MV-4-11 (cell line): Measurements from ENCODE around the gene LGALS1.

Source experiments
- DNase-seq: peaks from one replicate; lab custom pipeline; 2025; lab: John Stamatoyannopoulos, UW

The LGALS1 gene

DNA sequence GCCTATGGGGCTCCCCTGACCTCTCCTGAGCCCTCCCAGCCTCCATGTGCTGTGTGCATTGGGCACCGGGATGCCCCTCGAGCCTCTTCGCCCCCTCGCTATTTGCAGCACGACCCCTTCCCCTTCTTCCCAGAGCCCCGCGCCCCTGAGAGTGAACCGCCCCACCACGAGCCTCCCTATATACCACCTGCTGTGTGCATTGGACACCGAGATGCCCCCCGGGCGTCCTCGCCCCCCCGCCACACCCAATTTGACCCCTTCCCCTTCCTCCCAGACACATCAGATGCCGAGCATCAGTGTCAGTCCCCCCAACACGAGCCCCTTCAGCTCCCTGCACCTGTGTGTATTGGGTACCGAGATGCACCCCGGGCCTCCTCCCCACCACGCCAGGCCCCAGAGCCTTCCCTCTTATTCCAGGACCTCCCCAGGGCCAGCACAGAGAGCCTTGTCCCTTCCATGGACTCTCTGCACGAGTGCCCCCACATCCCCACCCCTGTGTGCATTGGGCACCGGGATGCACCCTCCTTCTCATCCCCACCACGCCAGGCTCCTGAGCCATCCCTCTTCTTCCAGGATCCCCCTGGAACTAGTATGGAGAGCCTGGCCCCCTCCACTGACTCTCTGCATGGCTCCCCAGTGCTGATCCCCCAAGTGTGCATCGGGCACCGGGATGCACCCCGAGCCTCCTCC lies 50.3 kb downstream of the LGALS1 start:
- DNase-seq, result no peak

GRCh38 chr22:37726241-37726887 lies 50.9 kb downstream of the LGALS1 start:
- DNase-seq, result peak; percentile 58

DNA sequence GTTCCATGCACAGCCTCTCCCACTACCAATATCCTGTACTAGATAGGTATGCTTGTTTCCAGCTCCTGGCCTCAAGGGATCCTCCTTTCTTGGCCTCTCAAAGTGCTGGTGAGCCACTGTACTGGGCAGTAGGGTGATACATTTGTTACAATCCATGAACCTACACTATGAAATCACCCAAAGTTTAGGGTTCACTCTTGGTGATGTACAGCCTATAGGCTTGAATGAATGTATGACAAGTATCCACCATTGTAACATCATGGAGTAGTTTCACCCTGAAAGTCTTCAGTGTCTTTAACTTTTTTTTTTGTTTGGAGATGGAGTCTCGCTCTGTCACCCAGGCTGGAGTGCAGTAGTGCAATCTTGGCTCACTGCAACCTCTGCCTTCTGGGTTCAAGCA lies 53.2 kb downstream of the LGALS1 start:
- DNase-seq, result no peak
